MG63 (cell line): Measurements from ENCODE around the gene CELSR1. TPM values are rescaled to one million over a fixed set of nuclear protein-coding genes. Genes with fewer than 3 reads are reported as not detected.
"Not testable (repeated sequence)": the region's sequence is repeated elsewhere in the genome, so short reads cannot be mapped to it uniquely, and the experiment has no call there.

Source experiments
- DNase-seq: peaks from one replicate; pipeline ENCODE4 v3.0.0-alpha.2; 2020
- H3K27me3 ChIP-seq: fragments of 250-450 bp; sonication (Bioruptor Pico); 2 replicates; pipeline ENCODE4 v1.5.1; 2020; ENCODE audit warnings: mild to moderate bottlenecking, moderate library complexity
- H3K36me3 ChIP-seq: fragments of 250-450 bp; sonication (Bioruptor Pico); 2 replicates; pipeline ENCODE4 v1.5.1; 2020; ENCODE audit warnings: mild to moderate bottlenecking, moderate library complexity
- H3K4me3 ChIP-seq: fragments of 250-450 bp; sonication (Bioruptor Pico); 2 replicates; pipeline ENCODE4 v1.5.1; 2020; ENCODE audit warnings: mild to moderate bottlenecking, moderate library complexity
- H3K9me3 ChIP-seq: fragments of 250-450 bp; sonication (Bioruptor Pico); 2 replicates; pipeline ENCODE4 v1.5.1; 2020; ENCODE audit warnings: mild to moderate bottlenecking, moderate library complexity
- total RNA-seq: library from RNA; depleted of rRNA; stranded (reverse); fragments of >200 nt; shearing (Covaris generic); gene quantifications from 2 replicates; pipeline ENCODE4 v1.2.3, GENCODE V29; 2014; ENCODE audit warnings: low replicate concordance

Gene CELSR1
- total RNA-seq, 1 experiment from 2014 or later, result 0.59 TPM

DNA sequence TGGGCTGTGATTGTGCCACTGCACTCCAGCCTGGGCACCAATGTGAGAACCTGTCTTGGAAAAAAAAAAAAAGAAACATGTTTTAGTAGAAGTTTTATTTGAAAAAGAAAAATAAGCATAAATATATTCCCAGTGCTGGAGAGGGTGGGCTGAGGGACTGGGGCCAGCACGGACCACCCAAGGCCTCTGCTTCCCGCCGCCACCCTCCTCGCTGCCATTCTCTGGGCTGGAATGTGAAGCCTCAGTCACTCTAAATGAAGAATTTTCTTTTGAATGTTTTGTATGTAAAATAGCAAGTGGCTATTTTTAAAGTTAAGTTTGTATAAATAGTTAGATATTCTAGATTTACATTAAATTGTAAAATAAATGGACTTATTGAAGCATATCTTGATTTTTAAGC, 207.0 kb downstream of the CELSR1 start:
- H3K27me3 ChIP-seq, result no peaks in the 10 kb centered on the region
- H3K4me3 ChIP-seq, result no peak overlapping the region
- H3K9me3 ChIP-seq, result no peaks in the 10 kb centered on the region
- DNase-seq, result no peak
- H3K36me3 ChIP-seq, result peaks cover 73% of the 10 kb centered on the region

DNA sequence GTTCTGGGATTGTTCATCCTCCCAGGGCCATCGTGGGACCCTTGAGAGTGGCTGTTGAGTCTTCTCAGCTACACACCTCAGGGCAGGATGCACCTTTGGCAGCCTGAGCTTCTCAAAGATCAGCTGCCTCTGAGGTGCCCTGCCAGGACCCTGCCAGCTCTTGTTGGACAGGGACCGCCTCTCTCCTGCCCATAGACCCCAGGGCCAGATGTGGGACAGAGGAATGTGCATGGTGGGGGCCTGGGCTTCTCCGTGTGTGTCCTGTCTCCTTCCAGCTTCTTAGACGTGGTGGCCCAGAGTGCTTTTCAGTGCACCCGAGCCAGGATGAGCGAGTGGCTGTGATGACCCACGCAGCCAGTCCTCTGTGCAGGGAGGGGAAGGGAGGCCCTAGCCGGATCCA, 207.8 kb downstream of the CELSR1 start:
- no peaks in the 10 kb centered on the region for H3K9me3 ChIP-seq
- H3K36me3 ChIP-seq, result peaks cover 80% of the 10 kb centered on the region
- DNase-seq, result no peak
- H3K27me3 ChIP-seq, result no peaks in the 10 kb centered on the region
- H3K4me3 ChIP-seq, result no peak overlapping the region

DNA sequence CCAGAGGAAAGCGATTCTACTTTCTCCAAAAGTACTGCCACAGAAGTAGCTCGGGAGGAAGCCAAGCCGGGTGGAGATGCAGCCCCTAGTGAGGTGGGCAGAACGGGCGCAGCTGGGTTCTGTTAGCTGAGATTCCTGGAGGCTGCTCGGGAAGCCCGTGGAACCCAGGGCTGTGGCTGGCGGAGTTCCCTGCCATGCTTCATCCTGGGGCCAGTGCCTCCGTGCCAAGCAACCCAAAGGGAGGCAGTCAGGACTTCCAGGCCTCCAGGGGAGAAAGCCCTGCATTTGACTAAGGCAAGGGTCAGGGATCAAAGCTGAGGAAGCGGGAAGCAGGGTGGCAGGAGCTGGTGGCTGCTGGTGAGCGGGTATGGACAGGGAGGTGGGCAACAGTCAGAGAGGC, 208.6 kb downstream of the CELSR1 start:
- DNase-seq, result no peak
- Histone ChIP-seq H3K4me3 (no peak overlapping the region), H3K9me3 (no peaks in the 10 kb centered on the region), H3K27me3 (no peaks in the 10 kb centered on the region), H3K36me3 (peaks cover 88% of the 10 kb centered on the region)

DNA sequence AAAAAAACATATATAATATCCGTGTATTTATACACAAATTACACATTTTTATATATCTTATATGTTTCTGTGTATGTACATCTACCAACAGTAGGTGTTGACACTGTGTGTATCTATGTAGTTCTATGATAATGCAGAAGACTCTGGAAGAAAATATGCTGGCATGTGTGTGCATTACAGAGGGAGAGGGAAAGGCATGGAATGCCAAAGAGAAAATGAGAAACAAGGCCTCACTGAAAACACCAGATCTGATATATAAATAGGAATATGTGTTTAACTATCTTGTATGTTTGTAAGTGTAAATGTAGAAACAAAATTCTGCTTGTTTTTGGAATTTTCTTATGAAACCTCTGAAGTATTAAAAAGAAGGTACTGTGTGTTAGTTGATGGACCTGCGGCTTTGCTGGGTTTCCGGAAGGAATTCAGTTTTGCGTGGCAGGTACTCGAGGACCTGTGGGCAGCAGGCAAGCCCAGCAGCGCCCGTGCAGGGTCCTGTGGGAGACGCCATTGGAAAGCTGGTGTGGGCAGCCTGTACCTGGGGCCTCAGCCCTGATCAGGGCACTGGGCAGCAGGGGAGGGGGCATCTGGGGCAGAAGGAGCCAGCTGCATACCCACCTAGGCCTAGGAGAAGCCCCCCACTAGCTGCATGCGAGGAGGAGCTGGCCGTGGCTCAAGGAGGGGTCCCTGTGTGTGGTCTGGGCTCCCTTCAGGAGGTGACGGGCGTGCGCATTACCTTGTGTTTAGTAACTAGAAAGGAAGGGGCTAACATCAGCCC, 209.5 kb downstream of the CELSR1 start:
- Histone ChIP-seq H3K9me3 (no peaks in the 10 kb centered on the region), H3K4me3 (no peak overlapping the region), H3K36me3 (peaks cover 83% of the 10 kb centered on the region), H3K27me3 (no peaks in the 10 kb centered on the region)
- no peak for DNase-seq

DNA sequence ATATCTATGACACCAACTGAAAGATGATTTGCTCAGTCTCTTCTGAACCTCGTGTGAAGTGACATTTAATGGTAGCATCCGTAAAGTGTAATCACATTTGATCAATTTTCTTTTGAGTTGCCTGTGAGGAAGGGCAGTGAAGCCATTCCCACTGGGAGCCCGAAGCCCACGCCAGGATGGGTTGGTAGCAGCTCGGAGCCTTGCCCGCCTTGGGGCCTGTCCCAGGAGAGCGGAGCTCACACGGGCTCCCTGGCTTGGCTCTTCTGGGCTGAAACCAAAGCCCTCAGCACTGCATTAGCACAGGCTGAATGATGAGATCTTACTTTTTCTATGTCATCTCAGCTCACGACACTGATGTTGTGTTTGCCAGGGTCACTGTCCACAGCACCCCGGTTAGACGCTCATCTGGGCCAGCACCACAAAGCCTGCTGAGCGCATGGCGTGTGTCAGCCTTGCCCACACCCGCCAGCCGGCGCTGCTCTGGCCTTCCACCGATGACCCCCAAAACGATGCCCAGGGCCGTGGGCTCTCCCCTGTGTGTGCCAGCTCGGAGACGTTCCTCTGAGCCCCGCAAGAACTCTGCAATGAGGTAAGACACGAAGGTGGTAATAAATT, 211.2 kb downstream of the CELSR1 start:
- Histone ChIP-seq H3K27me3 (no peaks in the 10 kb centered on the region), H3K9me3 (no peaks in the 10 kb centered on the region), H3K36me3 (peaks cover 74% of the 10 kb centered on the region), H3K4me3 (no peak overlapping the region)
- DNase-seq, result no peak

DNA sequence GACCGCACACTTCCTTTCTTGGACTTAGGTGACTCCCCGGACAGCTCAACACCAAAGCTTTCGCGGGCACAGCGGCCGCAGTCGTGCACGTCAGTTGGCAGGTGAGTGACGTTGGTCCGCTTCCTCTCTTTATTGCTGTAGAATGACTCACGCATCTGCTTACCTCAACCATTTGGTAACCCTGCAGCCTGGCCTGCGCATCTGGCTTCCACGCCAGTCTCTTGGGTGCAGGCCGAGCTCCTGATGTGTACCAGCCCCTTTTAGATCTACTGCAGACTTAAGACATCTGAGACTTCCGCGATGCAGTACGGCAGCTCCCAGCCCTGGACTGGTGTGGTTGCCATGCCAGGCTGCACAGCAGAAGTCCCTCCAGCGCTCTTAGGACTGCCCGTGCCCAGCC, 214.3 kb downstream of the CELSR1 start:
- no peak for DNase-seq
- Histone ChIP-seq H3K9me3 (no peaks in the 10 kb centered on the region), H3K4me3 (no peak overlapping the region), H3K27me3 (no peaks in the 10 kb centered on the region), H3K36me3 (peaks cover 63% of the 10 kb centered on the region)

DNA sequence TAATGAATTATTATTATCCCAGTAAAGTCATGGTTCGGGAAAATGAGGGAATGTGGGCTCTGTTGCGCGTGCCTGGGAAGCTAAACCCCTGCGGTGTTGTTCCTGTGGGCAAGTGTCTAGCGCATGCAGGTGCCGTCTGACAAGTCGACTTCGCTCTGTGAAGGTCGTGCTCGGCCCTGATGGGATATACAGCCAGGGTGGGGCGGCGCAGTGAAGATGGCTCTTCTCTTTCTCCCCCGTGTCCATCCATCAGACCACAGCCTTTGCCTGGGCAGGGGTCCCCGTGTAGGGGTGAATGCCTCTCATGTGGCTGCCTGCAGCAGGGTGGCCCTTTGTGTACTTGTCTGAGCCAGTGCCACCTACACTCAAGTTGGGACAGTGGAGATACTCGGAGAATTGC, 214.7 kb downstream of the CELSR1 start:
- H3K9me3 ChIP-seq, result no peaks in the 10 kb centered on the region
- H3K27me3 ChIP-seq, result no peaks in the 10 kb centered on the region
- H3K4me3 ChIP-seq, result no peak overlapping the region
- H3K36me3 ChIP-seq, result peaks cover 63% of the 10 kb centered on the region
- no peak for DNase-seq

DNA sequence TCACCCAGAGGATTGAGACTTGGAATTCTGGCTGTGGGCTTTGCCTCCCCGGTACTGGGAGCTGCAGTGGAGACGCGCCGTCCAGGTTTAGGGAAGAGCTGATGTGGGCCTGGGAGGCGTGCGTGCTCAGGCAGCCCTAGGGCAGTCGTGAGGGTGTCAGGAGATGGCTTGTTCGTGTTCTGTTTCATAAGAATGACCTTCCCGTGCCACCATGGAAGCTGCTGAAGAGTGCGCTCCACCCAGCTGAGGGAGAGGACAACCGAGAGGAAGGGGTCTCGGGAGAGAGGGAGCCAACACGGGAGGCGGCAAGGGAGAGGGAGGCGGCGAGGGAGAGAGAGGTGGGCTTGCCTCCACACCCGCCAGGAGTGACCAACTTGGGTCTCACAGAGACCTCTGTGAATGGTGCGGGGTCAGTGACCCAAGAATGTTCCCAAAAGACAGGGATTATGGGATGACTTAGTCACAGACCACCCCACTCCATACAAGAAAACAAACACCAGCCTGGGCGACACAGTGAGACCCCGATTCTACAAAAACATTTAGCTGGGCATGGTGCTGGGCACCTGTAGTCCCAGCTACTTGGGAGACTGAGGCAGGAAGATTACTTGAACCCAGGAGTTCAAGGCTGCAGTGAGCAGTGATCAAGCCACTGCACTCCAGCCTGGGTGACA, 216.6 kb downstream of the CELSR1 start:
- Histone ChIP-seq H3K4me3 (no peak overlapping the region), H3K27me3 (no peaks in the 10 kb centered on the region), H3K36me3 (peaks cover 63% of the 10 kb centered on the region), H3K9me3 (no peaks in the 10 kb centered on the region)
- no peak for DNase-seq

DNA sequence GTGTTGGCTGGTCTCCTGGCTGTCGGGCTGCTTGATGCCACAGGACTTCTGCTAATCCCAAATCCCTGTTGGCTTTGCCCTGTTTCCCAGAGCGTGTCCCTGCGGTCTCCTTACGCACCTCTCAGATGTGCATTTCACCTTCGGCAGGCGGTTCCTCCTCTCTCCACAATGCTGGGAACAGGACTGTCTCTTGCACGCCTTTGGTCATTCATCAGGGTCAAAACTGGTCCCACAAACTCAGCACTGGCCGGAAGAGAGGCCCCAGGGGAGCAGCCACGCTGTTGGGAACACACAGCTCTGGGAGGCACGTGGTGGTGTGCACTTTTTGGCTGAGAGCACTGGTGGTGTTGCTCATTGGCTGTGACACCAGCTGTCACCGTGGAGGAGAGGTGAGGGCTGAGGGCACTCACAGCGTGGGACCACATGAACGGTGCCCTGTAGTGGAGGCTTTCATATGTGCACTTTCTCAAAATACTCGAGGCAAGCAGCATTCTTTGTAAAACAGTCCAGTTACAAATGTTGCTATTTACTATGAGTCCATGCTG, 217.2 kb downstream of the CELSR1 start:
- H3K4me3 ChIP-seq, result no peak overlapping the region
- peaks cover 65% of the 10 kb centered on the region for H3K36me3 ChIP-seq
- no peak for DNase-seq

DNA sequence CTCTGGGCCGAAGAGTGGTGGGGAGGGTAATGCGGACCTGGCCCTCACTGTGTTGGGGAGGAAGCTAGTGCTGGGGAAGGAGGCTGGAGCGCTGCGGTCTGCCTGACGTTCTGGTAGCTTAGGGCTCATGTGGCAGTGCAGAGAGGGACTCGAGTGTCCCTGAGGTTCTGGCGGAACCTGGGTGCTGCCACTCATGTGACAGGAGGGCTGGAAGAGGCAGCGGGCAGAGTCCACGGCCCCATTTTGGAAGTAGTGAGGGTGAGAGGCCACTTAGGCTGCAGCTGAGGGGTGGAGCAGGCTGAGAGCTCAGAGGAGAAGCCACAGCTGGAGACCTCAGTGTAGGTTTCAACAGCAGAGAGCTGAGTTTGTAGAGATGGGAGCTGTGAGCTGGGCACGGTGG, 218.1 kb downstream of the CELSR1 start:
- H3K9me3 ChIP-seq, result no peaks in the 10 kb centered on the region

More for the DNA sequence above, 217.2 kb downstream of the CELSR1 start:
- Histone ChIP-seq H3K9me3 (no peaks in the 10 kb centered on the region), H3K27me3 (no peaks in the 10 kb centered on the region)

DNA sequence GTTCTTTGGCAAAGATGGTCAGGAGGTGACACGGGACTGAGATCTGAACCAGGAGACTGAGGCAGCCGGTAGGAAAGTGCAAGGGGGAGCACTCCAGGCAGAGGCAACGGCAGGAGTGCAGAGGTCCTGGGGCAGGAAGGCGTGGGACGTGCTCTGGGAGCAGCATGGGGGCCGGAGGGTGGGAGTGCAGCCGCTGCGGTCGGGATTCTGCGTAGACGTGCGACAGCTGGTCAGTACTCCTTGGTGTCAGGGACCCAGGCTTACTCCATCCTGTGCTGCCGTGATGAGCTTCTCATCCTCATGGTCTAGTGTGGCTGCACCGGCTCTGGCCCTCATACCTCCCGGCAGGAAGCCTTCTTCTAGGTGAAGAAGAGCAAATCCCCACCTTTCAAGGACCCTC, 218.8 kb downstream of the CELSR1 start:
- no peak for DNase-seq
- Histone ChIP-seq H3K36me3 (peaks cover 64% of the 10 kb centered on the region), H3K9me3 (no peaks in the 10 kb centered on the region), H3K27me3 (no peaks in the 10 kb centered on the region), H3K4me3 (no peak overlapping the region)

More for the DNA sequence above, 218.1 kb downstream of the CELSR1 start:
- no peak for DNase-seq
- no peak overlapping the region for H3K4me3 ChIP-seq
- H3K27me3 ChIP-seq, result no peaks in the 10 kb centered on the region
- peaks cover 62% of the 10 kb centered on the region for H3K36me3 ChIP-seq

DNA sequence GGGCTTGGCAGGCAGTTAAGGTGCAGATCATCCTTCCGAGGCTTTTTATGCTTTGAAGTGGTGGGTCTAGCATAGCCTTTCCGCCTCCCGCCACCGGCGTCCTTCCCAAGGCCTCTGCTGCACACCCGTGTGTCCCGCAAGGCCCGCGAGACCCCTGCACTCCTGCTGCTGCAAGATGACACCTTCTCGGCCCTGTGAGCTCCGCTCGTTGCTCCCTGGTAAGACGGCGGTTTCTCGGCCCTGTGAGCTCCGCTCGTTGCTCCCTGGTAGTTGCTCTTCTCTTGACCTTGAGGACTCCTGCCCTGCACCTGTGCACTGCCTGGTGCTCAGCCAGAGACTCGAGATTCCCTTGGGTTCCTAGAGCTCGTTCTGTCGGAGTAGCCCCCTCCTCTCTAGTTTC, 219.8 kb downstream of the CELSR1 start:
- peaks cover 71% of the 10 kb centered on the region for H3K36me3 ChIP-seq
- H3K9me3 ChIP-seq, result no peaks in the 10 kb centered on the region
- no peaks in the 10 kb centered on the region for H3K27me3 ChIP-seq
- no peak for DNase-seq
- H3K4me3 ChIP-seq, result no peak overlapping the region

DNA sequence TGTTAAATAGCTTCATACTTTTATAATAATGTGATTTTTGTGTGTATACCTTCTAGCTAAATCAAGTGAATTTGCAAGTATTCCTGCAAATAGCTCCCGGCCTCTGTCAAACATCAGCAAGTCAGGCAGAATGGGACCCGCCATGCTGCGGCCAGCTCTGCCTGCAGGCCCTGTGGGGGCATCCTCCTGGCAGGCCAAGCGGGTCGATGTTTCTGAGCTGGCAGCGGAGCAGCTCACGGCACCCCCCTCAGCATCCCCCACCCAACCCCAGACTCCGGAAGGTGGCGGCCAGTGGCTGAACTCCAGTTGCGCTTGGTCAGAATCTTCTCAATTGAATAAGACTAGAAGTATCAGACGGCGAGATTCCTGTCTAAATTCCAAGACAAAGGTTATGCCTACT, 221.4 kb downstream of the CELSR1 start:
- H3K36me3 ChIP-seq, result peaks cover 80% of the 10 kb centered on the region
- no peak overlapping the region for H3K4me3 ChIP-seq
- no peaks in the 10 kb centered on the region for H3K27me3 ChIP-seq
- no peaks in the 10 kb centered on the region for H3K9me3 ChIP-seq
- no peak for DNase-seq

DNA sequence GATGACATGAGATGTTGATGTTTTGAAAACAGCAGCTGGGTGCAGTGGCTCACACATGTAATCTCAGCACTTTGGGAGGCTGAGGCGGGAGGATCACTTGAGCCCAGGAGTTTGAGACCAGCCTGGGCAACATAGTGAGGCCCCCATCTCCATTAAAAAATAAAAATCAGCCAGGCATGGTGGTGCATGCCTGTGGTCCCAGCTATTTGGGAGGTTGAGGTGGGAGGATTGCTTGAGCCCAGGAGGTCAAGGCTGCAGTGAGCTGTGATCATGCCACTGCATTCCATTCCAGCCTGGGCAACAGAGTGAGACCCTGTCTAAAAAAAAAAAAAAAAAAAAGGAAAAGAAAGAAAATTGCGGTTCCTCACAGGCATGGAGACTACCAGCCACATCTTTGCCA, 224.6 kb downstream of the CELSR1 start:
- H3K4me3 ChIP-seq, DNase-seq, H3K9me3 ChIP-seq, H3K27me3 ChIP-seq: not testable (repeated sequence)
- H3K36me3 ChIP-seq, result peaks cover 84% of the 10 kb centered on the region

DNA sequence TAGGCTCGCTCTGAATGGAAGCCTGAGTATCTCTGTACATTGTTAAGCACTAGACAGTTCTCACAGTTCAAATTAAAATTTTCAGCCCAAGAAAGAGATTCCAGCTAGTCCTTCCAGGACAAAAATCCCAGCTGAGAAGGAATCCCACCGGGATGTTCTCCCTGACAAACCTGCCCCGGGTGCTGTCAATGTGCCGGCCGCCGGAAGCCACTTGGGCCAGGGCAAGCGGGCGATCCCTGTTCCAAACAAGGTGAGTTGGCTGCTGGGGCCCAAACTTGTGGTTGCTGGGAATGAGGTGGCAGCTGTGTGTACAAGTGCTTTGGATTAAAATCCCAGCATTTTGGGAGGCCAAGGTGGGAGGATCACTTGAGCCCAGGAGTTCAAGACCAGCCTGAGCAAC, 225.4 kb downstream of the CELSR1 start:
- Histone ChIP-seq H3K36me3 (peaks cover 77% of the 10 kb centered on the region), H3K9me3 (no peaks in the 10 kb centered on the region), H3K4me3 (no peak overlapping the region), H3K27me3 (no peaks in the 10 kb centered on the region)
- no peak for DNase-seq
